Liver (tissue), 9 donors: ENCODE results near the gene SP9. TPM values are rescaled to one million over a fixed set of nuclear protein-coding genes. Genes with fewer than 3 reads are reported as not detected.
"Not testable (repeated sequence)": the region's sequence is repeated elsewhere in the genome, so short reads cannot be mapped to it uniquely, and the experiment has no call there.

Experiments
- DNase-seq: peaks from one replicate; pipeline ENCODE4 v3.0.0-alpha.2; 2017; ENCODE audit warnings: low spot score
- H3K27ac ChIP-seq, 2 donors: one replicate each; pipeline ENCODE4 v1.7.0; 2013; ENCODE audit warnings: inconsistent platforms in 2 of 2, low read length in 2 of 2, control low read depth in 1 of 2, low read depth in 1 of 2, mild to moderate bottlenecking in 1 of 2
- H3K27me3 ChIP-seq, 4 donors: one replicate each; pipeline versions ENCODE4 v1.6.1 to v1.7.0; 2013; ENCODE audit warnings: low read length in 3 of 4, inconsistent platforms in 1 of 4, mild to moderate bottlenecking in 1 of 4, moderate library complexity in 1 of 4; ENCODE audit not compliant: control insufficient read depth in 4 of 4, insufficient read depth in 4 of 4
- H3K36me3 ChIP-seq, 4 donors: one replicate each; pipeline versions ENCODE4 v1.6.1 to v1.7.0; 2013; ENCODE audit warnings: low read length in 3 of 4, mild to moderate bottlenecking in 3 of 4, low read depth in 1 of 4, moderate library complexity in 1 of 4; ENCODE audit not compliant: control insufficient read depth in 4 of 4, insufficient read depth in 3 of 4
- H3K4me1 ChIP-seq, 4 donors: one replicate each; pipeline versions ENCODE4 v1.6.1 to v1.7.0; 2013; ENCODE audit warnings: low read length in 3 of 4, mild to moderate bottlenecking in 3 of 4, moderate library complexity in 1 of 4; ENCODE audit not compliant: control insufficient read depth in 4 of 4, insufficient read depth in 4 of 4
- H3K4me3 ChIP-seq, 3 donors: one replicate each; pipeline versions ENCODE4 v1.6.1 to v1.7.0; 2013; ENCODE audit warnings: low read length in 3 of 3, control low read depth in 1 of 3, low read depth in 1 of 3, mild to moderate bottlenecking in 1 of 3
- H3K9ac ChIP-seq, 2 donors: one replicate each; pipeline ENCODE4 v1.7.0; 2013; ENCODE audit warnings: low read length in 2 of 2, mild to moderate bottlenecking in 2 of 2, moderate library complexity in 2 of 2, control low read depth in 1 of 2, low read depth in 1 of 2
- H3K9me3 ChIP-seq, 4 donors: one replicate each; pipeline versions ENCODE4 v1.6.1 to v1.7.0; 2013; ENCODE audit warnings: low read length in 3 of 4; ENCODE audit not compliant: control insufficient read depth in 4 of 4
- EGR1 ChIP-seq, 2 donors: IDR thresholded peaks; 2 replicates each; pipeline ENCODE4 v1.6.1; 2016 to 2018; ENCODE audit warnings: antibody characterized with exemption in 2 of 2, low read depth in 2 of 2
- FOXA2 ChIP-seq: IDR thresholded peaks from 2 replicates; pipeline ENCODE4 v1.6.1; 2016; ENCODE audit warnings: antibody characterized with exemption
- HNF4A ChIP-seq, 2 donors: conservative IDR thresholded peaks; 2 replicates each; pipeline ENCODE4 v1.6.1; 2016; ENCODE audit warnings: antibody characterized with exemption in 2 of 2, mild to moderate bottlenecking in 2 of 2
- HNF4G ChIP-seq: IDR thresholded peaks from 2 replicates; pipeline ENCODE4 v1.6.1; 2016; ENCODE audit warnings: antibody characterized with exemption
- JUND ChIP-seq, 2 donors: IDR thresholded peaks; 2 replicates each; pipeline ENCODE4 v1.6.1; 2016; ENCODE audit warnings: antibody characterized with exemption in 2 of 2
- NR2F2 ChIP-seq: IDR thresholded peaks from 2 replicates; pipeline ENCODE4 v1.6.1; 2016; ENCODE audit warnings: antibody characterized with exemption
- RAD21 ChIP-seq, 2 donors: IDR thresholded peaks; 2 replicates each; pipeline ENCODE4 v1.6.1; 2016; ENCODE audit warnings: antibody characterized with exemption in 2 of 2, mild to moderate bottlenecking in 2 of 2
- RXRA ChIP-seq, 2 donors: IDR thresholded peaks; 2 replicates each; pipeline ENCODE4 v1.6.1; 2017 to 2018; ENCODE audit warnings: antibody characterized with exemption in 2 of 2, mild to moderate bottlenecking in 1 of 2
- SP1 ChIP-seq: IDR thresholded peaks from 2 replicates; pipeline ENCODE4 v1.6.1; 2018; ENCODE audit warnings: antibody characterized with exemption, mild to moderate bottlenecking
- TAF1 ChIP-seq: conservative IDR thresholded peaks from 2 replicates; pipeline ENCODE4 v1.6.1; 2016; ENCODE audit warnings: antibody characterized with exemption, mild to moderate bottlenecking
- YY1 ChIP-seq: IDR thresholded peaks from 2 replicates; pipeline ENCODE4 v1.6.1; 2016; ENCODE audit warnings: antibody characterized with exemption, mild to moderate bottlenecking
- WGBS: extraction: QIAGEN DNeasy Blood & Tissue Kit; methylation state at CpG from one replicate; pipeline ENCODE4 v1.1.7; 2013; 5-methylcytosine and 5-hydroxymethylcytosine counted together
- polyA plus RNA-seq, 2 donors: library from polyadenylated mRNA; stranded (reverse) in 1 of 2; unstranded in 1 of 2; fragments of 200-250 nt in 1 of 2; fragments of >200 nt in 1 of 2; fragmentation: Nextera tagmentation in 1 of 2; extraction: Ambion mirVana in 1 of 2; gene quantifications; one replicate each; pipeline versions ENCODE4 v1.2.1 to v1.2.3, GENCODE V29; 2013 to 2015
- total RNA-seq, 2 donors: library from RNA; depleted of rRNA; stranded (reverse); fragments of >200 nt; gene quantifications; one replicate each; pipeline ENCODE4 v1.2.3, GENCODE V29; 2014
- TF ChIP-seq, protein P1 (sequence below): IDR thresholded peaks from 2 replicates; pipeline ENCODE4 v1.6.1; 2016; ENCODE audit warnings: antibody characterized with exemption, mild to moderate bottlenecking
- TF ChIP-seq, protein P2 (sequence below): IDR thresholded peaks from 2 replicates; pipeline ENCODE4 v1.6.1; 2016; ENCODE audit warnings: antibody characterized with exemption
- TF ChIP-seq, protein P3 (sequence below): fragments of 150-350 bp; IDR thresholded peaks from 2 replicates; pipeline ENCODE4 v1.5.1; 2017; ENCODE audit warnings: improper control_type of control experiment, low read depth, low read length; ENCODE audit not compliant: missing input control
- TF ChIP-seq, protein P4 (sequence below): IDR thresholded peaks from 2 replicates; pipeline ENCODE4 v1.6.1; 2016; ENCODE audit warnings: antibody characterized with exemption
- donor health status: healthy.
- donor health status: healthy.
- donor health status: healthy.
- donor health status: healthy.
- donor health status: healthy.

Gene SP9
- total and polyA plus RNA-seq, 4 donors = not detected

DNA sequence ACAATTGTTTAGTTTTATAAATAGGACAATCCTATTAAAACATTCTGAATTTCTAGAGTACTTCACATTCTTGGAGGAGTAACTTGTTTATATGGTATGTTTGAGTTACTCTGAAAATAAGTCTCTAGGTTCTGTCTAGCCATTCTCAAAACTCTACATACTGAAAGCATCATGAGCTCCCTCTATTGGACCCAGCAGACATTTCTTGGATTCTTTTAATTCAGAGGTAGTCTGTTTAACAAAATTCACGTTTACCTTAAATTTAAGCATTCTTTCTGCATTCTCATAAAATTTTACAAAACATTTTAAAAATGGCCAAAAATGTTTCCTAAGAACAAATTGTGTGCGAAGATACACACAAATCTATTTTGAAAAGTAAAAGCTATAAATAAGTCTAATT lies 15.3 kb downstream of the SP9 start:
- H3K4me1 ChIP-seq = no peaks in the 10 kb centered on the region
- DNase-seq = no peak
- H3K27me3 ChIP-seq = peaks cover 0 to 2% (median 0%) of the 10 kb centered on the region in 4 donors
- H3K27ac ChIP-seq = no peak overlapping the region
- no peaks in the 10 kb centered on the region for H3K9me3 ChIP-seq
- no peak overlapping the region for H3K4me3 ChIP-seq
- peak in 1 of 2 donors; percentile 16 for TF ChIP-seq RAD21 (IDR thresholded peaks at IDR 0.05)
- TF ChIP-seq JUND (IDR thresholded peaks at IDR 0.05) = no peak
- TF ChIP-seq TAF1 = no peak
- WGBS = 89% methylated on average over 2 of the region's 2 CpGs
- H3K36me3 ChIP-seq = peaks cover 2 to 14% (median 8%) of the 10 kb centered on the region in 4 donors
- no peak overlapping the region for H3K9ac ChIP-seq

DNA sequence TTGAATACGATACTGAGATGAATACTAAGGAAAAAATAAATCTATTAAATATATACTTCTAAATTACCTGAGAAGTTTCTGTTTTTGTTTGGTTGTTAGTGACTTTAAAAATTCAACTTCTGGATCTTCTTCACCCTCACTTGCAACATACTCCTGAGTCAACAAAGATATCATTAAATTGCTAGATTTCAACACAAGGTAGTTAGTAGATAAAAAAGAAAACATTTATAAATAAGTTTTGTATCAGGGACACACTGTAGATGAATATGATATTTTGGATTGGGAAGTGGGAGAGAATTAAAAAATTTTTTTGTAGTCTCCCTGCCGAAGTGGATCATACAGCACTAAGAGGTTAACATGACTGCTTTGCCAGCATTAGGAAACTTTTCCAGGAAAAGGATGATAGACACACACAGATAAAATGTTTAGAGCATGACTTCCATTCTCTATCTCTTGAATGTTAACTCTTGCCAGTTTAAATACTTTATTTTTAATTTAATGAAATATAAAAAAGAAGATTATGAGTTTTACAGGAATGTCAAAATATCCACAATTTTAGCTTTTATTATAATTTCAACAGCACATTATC lies 15.9 kb downstream of the SP9 start:
- Histone ChIP-seq H3K9me3 (no peaks in the 10 kb centered on the region), H3K9ac (no peak overlapping the region), H3K4me3 (no peak overlapping the region), H3K36me3 (peaks cover 2 to 14% (median 8%) of the 10 kb centered on the region in 4 donors), H3K27me3 (peaks cover 0 to 2% (median 0%) of the 10 kb centered on the region in 4 donors), H3K27ac (no peak overlapping the region), H3K4me1 (no peaks in the 10 kb centered on the region)
- 68% methylated on average over 2 of the region's 2 CpGs for WGBS
- no peak for DNase-seq
- TF ChIP-seq RXRA (IDR thresholded peaks at IDR 0.05) (no peak), FOXA2 (peak; percentile 50)

DNA sequence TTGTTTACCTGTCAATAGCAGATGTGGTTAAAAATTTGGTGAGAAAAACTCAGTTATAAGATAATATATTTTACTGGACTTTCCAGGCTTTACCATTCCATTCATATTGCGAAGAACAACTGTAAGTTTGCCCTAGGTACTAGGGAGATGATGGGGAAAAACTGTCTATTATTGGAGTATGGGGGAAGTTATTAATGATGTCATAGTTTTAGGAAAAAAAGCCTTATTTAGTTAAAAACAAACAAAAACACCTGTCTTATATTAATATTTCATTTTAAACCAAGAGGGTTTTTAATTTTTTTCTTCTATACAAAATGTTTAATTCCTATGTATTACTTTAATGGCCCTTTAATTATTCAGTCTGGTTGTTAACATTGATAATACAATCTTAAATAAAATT lies 18.2 kb downstream of the SP9 start:
- H3K4me1 ChIP-seq = no peaks in the 10 kb centered on the region
- H3K9me3 ChIP-seq = no peaks in the 10 kb centered on the region
- WGBS = 97% methylated on average over 1 of the region's 1 CpG
- peaks cover 2 to 17% (median 9%) of the 10 kb centered on the region in 4 donors for H3K36me3 ChIP-seq
- no peak for TF ChIP-seq SP1
- TF ChIP-seq, protein P1, sequence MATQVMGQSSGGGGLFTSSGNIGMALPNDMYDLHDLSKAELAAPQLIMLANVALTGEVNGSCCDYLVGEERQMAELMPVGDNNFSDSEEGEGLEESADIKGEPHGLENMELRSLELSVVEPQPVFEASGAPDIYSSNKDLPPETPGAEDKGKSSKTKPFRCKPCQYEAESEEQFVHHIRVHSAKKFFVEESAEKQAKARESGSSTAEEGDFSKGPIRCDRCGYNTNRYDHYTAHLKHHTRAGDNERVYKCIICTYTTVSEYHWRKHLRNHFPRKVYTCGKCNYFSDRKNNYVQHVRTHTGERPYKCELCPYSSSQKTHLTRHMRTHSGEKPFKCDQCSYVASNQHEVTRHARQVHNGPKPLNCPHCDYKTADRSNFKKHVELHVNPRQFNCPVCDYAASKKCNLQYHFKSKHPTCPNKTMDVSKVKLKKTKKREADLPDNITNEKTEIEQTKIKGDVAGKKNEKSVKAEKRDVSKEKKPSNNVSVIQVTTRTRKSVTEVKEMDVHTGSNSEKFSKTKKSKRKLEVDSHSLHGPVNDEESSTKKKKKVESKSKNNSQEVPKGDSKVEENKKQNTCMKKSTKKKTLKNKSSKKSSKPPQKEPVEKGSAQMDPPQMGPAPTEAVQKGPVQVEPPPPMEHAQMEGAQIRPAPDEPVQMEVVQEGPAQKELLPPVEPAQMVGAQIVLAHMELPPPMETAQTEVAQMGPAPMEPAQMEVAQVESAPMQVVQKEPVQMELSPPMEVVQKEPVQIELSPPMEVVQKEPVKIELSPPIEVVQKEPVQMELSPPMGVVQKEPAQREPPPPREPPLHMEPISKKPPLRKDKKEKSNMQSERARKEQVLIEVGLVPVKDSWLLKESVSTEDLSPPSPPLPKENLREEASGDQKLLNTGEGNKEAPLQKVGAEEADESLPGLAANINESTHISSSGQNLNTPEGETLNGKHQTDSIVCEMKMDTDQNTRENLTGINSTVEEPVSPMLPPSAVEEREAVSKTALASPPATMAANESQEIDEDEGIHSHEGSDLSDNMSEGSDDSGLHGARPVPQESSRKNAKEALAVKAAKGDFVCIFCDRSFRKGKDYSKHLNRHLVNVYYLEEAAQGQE = no peak
- no peak overlapping the region for H3K27ac ChIP-seq
- H3K9ac ChIP-seq = no peak overlapping the region
- H3K27me3 ChIP-seq = no peaks in the 10 kb centered on the region
- H3K4me3 ChIP-seq = no peak overlapping the region
- no peak for DNase-seq

DNA sequence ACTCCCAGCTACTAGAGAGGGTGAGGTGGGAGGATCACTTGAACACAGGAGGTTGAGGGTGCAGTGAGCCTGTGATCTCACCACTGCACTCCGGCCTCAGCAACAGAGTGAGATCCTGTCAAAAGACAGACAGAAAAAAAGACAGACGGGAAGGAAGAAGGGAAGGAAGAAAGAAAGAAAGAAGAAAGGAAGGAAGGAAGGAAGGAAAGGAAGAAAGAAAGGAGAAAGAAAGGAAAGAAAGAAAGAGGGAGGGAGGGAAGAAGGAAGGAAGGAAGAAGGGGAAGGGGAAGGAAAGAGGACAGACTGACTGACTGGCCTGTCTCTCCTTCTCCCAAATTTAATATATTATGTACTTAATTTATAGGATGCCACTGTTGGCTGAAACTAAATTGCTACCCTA lies 21.6 kb downstream of the SP9 start:
- no peaks in the 10 kb centered on the region for H3K27me3 ChIP-seq
- H3K9ac ChIP-seq = no peak overlapping the region
- no peak overlapping the region for H3K27ac ChIP-seq
- H3K36me3 ChIP-seq = peaks cover 0 to 11% (median 2%) of the 10 kb centered on the region in 4 donors
- no peak for DNase-seq
- no peak overlapping the region for H3K4me3 ChIP-seq
- 98% methylated on average over 2 of the region's 2 CpGs for WGBS
- no peaks in the 10 kb centered on the region for H3K4me1 ChIP-seq
- no peaks in the 10 kb centered on the region for H3K9me3 ChIP-seq
- TF ChIP-seq YY1 (no peak), HNF4A (conservative IDR thresholded peaks at IDR 0.05) (no peak), SP1 (no peak), NR2F2 (no peak), TAF1 (no peak), HNF4G (no peak), JUND (IDR thresholded peaks at IDR 0.05) (no peak), EGR1 (IDR thresholded peaks at IDR 0.05; ENCODE audit: low read depth in 2 of 2) (no peak)
- TF ChIP-seq, protein P2, sequence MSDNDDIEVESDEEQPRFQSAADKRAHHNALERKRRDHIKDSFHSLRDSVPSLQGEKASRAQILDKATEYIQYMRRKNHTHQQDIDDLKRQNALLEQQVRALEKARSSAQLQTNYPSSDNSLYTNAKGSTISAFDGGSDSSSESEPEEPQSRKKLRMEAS = no peak
- TF ChIP-seq, protein P3, sequence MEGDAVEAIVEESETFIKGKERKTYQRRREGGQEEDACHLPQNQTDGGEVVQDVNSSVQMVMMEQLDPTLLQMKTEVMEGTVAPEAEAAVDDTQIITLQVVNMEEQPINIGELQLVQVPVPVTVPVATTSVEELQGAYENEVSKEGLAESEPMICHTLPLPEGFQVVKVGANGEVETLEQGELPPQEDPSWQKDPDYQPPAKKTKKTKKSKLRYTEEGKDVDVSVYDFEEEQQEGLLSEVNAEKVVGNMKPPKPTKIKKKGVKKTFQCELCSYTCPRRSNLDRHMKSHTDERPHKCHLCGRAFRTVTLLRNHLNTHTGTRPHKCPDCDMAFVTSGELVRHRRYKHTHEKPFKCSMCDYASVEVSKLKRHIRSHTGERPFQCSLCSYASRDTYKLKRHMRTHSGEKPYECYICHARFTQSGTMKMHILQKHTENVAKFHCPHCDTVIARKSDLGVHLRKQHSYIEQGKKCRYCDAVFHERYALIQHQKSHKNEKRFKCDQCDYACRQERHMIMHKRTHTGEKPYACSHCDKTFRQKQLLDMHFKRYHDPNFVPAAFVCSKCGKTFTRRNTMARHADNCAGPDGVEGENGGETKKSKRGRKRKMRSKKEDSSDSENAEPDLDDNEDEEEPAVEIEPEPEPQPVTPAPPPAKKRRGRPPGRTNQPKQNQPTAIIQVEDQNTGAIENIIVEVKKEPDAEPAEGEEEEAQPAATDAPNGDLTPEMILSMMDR = no peak
- TF ChIP-seq, protein P4, sequence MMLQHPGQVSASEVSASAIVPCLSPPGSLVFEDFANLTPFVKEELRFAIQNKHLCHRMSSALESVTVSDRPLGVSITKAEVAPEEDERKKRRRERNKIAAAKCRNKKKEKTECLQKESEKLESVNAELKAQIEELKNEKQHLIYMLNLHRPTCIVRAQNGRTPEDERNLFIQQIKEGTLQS = no peak

DNA sequence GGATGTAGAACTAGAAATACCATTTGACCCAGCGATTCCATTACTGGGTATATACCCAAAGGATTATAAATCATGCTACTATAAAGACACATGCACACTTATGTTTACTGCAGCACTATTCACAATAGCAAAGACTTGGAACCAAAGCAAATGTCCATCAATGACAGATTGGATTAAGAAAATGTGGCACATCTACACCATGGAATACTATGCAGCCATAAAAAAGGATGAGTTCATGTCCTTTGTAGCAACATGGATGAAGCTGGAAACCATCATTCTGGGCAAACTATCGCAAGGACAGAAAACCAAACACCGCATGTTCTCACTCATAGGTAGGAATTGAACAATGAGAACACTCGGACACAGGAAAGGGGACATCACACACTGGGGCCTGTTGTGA lies 24.9 kb downstream of the SP9 start:
- H3K27me3 ChIP-seq, H3K9me3 ChIP-seq, H3K9ac ChIP-seq, DNase-seq, H3K4me3 ChIP-seq, H3K27ac ChIP-seq, H3K4me1 ChIP-seq: not testable (repeated sequence)
- peaks cover 0 to 14% (median 5%) of the 10 kb centered on the region in 4 donors for H3K36me3 ChIP-seq
- 94% methylated on average over 4 of the region's 4 CpGs for WGBS
